Dermis microvascular lymphatic vessel endothelial cell (primary cell): ENCODE measurements around the gene NPAS3. TPM values are rescaled to one million over a fixed set of nuclear protein-coding genes. Genes with fewer than 3 reads are reported as not detected.

Experiments used
- DNase-seq, 2 donors: peaks; one replicate each; pipeline versions ENCODE4 v3.0.0 to v3.0.0-alpha.2; 2010; ENCODE audit warnings: low read depth in 2 of 2
- total RNA-seq: library from RNA; depleted of rRNA; stranded (reverse); fragments of >200 nt; gene quantifications from 2 replicates; pipeline ENCODE4 v1.2.1, GENCODE V29; 2014

Gene NPAS3
- total RNA-seq, 1 donor from 2014 or later = 0.13 TPM

DNA sequence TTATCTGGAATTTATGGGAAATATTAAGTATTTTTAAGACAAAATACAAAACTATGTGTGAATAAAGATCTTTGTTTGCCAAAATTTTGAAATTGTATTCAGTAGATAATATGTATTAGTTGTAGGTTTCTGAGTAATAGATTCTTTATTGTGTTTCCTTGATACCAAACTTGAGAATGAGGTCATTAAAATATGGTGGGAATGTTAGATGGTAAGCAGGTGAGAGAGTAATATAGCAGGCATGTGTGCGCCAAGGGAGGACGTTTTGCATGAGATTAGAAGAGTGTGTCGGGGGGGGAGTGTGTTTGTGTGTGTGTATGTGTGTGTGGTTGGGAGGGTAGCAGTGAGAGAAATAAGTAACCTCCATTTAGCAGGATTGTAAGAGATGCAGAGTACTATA is 376.5 kb downstream of the NPAS3 start:
- DNase-seq = no peak

DNA sequence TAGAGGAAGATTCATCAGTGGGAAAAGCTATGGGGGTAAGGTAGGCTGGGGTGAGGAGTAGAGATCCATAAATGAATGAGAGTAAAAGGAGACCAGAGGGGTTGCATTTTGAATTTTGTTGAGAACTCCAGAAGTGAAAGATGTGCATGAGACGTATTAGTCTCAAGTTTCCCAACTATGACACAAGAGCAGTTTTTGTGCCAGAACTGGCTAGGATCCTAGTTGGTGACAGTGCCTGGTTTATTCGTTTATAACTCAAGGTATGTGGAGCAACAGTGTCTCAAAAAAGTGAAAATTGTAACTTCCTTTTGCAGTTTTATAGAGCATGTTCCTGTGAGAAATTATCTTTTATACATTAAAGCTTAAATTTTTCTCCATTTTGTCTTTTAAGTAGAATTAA is 377.0 kb downstream of the NPAS3 start:
- no peak for DNase-seq

DNA sequence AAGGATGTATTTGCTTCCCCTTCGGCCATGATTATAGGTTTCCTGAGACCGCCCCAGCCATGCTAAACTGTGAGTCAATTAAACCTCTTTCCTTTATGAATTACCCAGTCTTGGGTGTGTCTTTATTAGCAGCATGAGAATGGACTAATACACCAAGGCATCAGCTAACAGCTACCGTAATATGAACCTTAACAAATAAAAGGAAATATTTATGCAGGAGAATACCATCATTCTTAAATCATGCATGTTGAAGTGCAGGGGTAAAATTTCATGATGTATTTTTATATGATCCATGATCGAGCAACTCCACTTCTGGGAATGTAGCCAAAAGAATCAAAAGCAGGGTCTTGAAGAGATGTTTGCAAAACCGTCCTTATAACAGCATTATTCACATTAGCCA is 379.0 kb downstream of the NPAS3 start:
- no peak for DNase-seq

DNA sequence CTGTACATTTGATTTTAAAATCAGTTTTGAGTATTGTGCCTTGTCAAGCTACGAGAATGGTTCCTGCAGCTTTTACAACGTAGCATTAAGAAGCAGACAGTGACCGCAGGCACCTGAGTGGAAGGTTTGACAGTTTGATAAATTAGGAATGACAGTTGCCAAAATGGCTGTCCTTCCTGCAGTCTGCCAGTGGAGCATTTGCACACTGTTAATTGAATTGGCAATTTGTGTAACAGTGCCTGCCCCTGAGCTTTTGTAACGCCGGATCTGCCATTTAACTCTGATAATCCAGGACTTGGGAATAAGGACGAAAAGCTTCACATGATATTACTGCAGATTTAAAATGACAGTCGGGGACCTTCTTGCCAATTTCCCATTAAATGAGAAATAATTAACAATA is 385.3 kb downstream of the NPAS3 start:
- no peak for DNase-seq

DNA sequence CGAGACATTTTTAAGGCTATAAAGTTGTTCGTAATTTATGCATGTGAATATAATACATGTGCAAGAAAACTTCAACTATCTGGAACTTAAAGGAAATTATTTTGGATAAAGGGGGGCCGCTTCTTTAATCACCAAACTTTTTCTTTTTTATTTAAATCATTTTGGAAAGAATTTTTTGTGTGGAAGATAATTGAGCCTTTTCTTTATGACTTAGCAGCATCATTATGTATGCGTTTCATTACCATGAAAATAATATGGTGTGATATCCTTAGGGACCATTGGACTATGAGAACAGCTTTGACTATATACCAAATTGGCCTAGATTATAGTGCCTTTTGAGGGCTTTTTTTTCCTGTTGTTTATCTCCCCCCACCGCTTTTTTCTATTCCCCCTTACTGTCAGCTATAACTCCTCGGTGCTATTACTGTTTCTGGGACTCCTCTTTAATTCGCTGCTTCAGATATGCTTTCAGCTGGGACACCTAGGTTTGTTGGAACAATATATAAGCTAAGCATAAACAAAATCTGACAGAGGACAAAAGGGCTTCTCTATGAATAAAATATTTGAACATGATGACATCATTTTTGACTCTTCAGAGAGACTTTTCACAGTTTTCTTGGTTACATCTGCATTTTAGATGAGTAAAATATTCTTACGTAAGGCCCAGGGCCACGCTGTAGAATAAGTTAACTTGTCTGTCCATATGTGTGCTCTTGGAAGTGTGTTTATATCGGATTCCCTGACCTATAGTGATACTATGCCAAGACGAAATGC is 392.7 kb downstream of the NPAS3 start:
- DNase-seq = no peak

DNA sequence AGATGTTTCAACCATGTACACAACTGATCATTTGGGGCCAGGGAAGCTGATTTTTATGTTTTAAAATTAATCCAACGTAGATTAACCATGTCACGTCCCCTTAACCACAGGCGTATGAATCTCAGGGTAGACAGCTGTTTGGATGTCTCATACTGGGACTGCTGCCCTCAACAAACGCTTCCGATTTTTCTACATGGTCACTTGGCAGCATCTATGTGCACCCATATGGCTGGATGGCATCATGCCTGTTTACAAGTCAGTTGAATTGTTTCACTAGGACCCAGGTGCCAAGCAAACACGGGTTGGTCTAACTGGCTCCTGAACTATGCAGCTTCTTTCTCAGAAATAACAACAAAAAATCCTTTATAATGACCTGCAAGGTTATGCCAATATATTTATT is 393.8 kb downstream of the NPAS3 start:
- no peak for DNase-seq

DNA sequence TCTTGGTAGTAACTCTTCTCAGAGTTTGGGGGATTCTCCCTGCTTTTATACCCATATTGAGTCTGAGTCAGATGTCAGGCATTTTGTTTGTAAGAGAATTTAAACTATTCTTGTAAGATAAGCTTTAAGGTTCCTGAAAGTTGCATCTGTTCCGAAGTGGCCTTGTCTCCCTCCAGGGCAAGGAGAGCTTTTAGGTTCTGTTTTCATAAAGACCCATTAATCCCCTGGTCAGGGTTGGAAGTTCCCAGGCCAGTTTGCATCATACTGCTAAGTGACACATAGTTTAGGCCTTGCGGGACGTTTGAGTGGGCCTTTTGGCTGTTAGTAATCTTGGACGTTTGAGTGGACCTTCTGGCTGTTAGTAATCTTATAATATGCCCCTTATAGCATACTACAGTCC is 396.7 kb downstream of the NPAS3 start:
- no peak for DNase-seq

DNA sequence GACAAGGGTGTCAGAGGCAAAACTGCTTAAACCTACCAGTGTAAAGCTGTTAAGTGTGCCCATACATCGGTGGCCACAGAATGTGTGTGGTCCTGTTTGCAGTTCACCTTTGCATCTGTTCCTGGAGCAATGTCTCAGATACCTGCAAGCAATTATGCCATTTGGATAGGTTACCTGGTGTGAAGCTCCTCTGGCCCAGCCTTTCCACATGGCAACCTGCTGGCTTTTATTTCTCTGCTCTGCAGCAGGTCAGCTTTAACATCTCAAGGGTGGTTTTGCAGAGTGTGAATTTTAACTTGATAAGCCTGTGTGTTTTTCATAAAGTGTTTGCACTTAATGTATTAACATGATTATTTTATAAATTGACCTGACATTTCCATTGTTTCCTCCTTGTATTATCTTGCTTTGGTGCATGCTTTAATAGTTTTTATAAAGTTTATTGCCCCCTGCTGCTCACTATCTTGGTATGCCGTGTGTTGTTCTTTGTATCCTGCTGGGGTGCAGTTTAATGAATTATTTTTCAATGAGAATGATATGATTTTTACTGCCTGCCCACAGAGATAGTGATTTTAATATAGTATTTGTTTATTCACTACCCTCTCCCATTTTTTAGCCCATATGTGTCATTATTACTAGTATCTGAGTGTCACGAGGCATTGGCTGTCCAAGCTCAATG is 403.8 kb downstream of the NPAS3 start:
- DNase-seq = no peak

DNA sequence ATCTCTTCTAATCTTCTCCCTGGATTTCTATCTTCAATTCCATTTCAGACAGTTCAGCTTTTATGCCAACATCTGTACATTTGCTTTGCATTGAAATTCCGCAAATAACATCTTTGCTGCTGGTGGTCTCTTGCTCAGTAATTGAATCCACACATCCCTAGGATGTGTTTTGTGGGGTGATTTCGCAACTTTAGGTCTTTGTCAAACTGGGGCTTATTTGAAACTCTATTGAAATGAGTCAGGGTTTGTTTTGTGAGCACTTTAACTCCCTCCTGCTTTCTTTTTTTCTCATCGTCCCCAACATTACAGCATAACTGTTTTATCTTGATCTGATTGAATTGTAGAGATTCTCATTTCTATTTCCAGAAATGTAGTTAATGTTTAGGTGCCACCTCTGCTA is 404.3 kb downstream of the NPAS3 start:
- DNase-seq = no peak

DNA sequence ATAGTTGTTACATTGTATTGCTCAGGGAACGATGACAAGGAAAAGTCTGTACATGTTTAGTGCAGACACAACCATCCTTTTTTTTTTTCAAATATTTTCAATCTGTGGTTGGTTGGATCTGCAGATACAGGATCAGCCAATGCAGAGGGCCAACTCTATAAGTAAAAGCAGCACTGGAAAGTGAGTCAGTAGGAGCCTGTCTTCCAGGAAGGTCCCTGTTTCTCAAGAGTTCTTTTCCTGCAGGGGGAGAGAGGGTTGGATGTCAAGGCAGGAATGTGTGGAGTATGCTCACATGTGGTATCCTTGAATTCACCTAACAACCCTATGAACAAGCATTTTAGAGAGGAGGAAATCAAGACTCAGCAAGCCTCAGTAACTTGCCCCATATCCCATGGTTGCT is 409.1 kb downstream of the NPAS3 start:
- DNase-seq = no peak

DNA sequence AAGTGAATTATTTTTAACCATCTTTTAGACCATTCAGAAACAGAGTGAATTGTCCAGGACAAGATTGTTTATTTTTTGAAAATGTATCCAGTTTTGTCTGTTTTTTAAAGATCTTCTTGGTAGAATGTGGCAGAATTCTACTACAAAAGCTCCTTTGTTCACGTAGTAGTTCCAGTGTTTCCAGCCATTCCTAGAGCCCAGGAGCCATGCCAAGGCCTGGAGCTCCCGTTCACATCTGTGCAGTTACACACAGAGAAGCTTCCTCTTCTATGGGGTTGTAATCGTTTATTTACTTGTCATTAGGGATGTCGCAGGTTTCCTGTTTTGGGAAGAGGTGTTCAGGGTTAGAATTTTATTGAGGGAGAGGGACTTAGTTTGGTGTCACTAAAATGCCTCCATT is 409.8 kb downstream of the NPAS3 start:
- no peak for DNase-seq

DNA sequence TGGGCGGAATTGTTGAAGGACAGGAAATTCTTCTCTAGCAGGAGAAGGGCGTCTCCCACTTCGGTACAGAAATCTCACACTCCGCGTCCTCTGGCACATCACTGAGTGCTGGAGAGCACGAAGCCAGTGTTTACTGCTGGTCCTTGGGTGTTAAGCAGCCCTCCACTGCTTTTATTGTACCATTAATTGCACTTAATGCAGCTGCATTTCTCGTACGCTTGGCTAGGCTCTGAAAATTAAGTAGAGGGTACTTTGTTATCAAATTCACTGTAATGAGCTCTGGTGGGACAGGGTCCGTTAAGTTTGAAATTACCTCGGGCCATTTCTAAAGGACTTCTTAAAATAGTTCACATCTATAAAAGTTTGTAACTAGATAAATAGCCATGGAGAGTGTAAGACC is 411.2 kb downstream of the NPAS3 start:
- no peak for DNase-seq

DNA sequence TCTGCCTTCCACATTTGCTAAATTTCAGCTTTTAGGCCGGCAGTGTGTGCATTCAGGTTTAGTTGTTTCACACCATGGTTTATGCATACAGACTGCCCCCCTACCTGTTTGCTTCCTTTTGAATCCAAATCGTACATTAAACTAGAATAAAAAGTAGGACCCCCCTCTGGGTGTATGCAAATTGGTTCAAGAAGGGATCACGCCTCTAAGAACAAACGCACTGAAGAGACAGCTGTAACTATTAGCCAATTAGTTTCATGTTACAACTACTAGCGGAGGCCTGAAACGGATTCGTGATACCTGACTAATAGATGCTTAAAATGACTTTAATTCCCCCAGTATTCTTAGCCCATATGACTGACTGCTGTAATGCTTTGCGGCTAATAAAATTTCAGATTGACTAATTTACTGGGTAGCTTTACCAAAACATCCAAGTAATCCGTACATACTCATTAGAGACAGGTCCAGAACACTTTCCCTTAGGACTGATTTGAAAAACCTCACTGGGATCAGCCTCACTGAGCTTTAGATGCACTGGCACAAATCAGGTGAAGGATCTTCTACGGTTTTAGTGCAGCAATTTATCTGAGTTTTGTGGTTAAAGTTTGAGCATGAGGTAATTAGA is 411.8 kb downstream of the NPAS3 start:
- DNase-seq = no peak

DNA sequence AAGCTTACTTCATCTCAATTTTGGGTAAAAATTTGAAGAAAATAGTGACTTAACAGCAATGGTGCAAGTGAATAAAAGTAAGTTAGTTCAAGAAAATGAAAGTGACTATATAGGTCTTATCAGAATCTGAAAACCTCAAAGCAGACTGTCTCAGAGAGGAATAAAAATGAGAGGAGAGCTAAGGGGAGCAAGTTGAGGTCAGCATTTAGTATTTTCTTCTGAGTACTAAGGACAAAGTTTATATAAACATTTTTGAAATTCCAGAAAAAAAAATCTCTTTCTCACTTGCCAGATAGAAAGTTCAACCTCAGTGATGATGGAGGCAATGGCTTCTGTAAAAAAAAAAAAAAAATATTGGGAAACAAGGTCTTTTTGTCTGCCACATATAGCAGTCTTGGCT is 414.1 kb downstream of the NPAS3 start:
- no peak for DNase-seq

DNA sequence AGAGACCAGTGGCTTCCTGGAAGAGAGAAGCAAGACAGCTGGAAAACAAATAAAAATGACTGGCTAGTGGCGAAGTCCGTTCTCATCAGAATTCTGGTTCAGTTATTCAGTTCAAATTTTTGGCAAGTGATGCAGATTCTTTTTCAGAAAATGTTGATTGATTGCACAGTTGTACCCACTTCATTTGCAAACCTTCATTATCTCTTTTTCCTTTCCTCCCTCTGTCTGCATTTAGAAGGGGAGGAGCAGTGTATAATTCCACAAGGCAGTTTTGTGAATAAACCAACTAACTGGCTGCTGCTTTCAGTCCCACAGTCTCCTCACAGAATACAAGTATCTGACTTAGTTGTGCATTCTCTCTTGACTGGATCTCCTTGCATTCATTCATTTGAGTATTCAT is 417.5 kb downstream of the NPAS3 start:
- no peak for DNase-seq

DNA sequence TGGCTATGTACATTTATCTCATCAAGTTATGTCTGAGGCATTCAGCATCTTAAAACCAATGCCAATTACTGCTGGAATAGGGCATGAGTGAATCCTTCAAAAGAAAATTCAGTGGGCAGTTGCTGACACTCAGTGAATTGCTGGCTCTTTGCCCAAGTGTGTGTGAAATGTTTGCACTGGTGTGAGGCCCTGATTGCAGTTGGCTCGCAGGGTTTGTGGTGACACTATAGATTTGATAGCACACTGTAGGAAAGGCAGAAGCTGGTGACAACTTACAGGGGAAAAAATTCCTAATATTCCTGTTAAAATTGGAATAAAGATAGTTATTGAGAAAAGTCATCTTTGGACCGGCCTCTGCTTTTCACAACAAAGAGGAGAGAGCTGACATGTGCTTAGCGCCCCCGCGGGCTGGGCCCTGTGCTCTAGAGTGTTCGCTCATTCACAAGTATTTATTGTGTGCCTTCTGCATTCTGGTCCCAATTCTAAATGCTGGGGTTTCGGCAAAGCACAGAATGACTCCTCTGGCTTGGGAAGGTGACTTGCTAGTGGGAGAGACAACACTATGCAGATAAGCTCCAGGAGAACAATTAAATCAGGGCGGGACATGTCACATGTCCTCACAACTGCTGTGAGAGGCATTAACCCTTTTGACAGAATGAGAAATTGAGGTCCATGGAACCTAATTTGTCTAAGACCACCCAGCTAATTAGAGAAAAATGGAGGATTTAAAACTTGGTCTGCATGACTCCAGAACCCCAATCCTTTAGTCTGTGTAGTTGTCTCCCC is 418.7 kb downstream of the NPAS3 start:
- DNase-seq = no peak

DNA sequence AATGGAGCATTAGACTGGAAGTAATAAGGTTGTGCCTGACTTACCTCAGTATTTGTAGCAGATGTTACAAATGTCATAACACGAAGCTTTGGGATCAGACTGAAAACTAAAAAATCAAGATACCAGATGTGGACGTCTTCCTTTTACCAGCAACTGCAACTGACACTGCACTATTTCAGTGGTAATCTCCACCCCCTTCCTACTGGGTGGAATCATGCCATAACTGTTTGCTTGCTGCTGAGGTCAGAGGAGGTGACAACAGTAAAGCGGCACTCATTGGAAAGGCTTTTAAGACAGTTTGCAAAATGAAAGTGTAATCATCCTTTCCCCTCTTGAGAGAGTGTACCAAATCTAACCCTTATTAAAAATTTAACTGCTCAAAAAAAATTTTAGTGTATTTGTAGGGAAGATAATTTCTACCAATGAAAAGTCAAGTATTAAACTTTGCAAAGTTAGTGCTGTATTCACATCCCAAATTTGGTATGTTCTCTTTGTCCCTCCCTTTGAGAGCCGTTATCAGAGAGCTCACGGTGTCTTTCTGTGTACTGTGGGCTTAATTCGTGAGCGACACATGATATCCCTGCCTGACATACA is 420.7 kb downstream of the NPAS3 start:
- no peak for DNase-seq

DNA sequence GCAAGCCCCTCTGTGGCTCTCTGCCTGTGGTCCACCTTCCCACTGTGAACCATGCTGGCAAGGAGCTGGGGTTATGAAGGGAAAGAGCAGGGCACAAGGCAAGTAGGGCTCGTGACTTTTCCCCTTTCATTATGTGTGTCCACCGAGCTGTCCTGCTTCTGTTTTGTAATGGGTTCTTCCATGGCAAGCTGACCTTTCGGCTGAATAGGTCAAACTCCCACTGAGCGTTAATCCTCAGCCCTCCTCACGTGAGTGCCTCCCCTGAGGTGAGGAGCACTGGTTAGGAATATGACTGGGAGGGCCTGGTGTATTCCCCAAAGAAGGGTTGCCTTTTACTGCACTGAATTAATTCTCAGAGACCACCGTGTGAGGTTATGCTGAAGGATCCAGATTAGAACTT is 424.3 kb downstream of the NPAS3 start:
- no peak for DNase-seq

DNA sequence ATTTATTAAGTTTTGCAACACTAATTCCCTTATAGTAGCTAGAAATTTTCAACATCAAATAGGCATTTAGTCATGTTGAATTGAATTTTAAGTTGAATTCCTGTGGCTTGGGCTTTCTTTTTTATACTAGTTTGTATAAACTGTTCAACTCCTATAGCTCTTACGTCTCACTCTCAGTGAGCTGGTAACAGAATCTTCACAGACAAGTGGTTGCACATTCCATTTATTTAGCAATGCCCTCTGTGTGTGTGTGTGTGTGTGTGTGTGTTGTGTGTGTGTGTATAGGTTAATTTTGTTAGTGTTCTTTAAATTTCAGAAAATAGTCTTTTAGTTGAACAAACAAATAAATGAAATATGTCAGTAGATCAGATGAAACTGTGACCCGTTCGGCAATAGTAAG is 425.0 kb downstream of the NPAS3 start:
- DNase-seq = no peak

DNA sequence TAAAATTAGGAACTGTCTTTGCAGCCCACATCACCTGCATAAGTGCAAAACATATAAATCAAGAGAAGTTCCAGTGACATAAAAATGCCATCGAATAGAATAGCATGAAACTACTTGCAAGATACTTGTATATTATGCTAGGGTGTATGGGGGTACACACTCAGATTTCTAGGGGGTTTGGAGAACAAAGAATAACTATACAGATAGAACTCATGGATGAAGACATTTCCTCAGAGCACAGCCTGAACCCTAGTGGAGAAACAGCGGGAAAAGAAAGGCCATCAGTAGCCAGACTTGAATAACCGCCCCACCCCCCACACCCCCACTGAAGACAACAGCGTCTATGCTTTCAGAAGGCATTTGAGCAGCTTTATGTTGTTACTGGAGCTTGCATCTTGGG is 425.8 kb downstream of the NPAS3 start:
- no peak for DNase-seq

DNA sequence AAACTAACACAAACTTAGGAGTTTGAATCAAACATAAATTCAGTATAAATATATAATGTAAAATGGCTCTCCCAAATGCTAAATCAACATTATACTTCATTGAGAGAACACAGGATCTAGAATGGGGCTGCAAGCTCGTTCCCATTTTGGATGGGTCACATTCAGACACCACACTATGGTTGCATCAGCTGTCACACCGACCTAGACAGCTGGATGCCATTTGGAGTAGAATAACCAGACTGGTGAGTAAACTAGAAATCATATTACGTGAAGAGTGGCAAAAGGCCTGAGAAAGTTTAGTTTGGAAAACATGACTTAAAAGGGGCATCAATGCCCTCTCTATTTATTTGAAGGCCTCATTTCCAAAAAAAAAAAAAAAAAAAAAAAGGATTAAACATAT is 430.4 kb downstream of the NPAS3 start:
- DNase-seq = no peak

DNA sequence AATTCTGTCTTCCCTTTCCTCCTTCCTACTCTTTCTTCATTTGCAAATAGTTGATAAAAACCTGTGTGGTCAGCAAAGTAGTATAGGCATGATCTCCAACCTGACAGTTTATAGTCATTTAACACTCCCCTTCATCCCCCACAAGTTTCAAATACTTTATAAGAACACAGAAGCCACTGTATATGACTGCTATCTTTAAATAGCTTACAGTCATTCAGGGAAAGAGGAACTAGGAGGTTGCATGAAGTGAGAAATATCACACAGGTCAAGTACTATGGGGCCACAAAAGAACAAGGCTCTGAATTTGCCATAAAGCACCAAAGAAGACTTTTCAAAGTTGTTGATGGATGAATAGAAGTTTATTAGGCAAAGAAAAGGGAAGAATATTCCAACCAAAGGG is 431.3 kb downstream of the NPAS3 start:
- DNase-seq = no peak
